Nephron progenitor cell (in vitro differentiated cells): ENCODE results near the gene BRICD5.
"Not testable (repeated sequence)": the region's sequence is repeated elsewhere in the genome, so short reads cannot be mapped to it uniquely, and the experiment has no call there.

Experiments used
- DNase-seq: peaks from one replicate; pipeline ENCODE4 v3.0.0; 2021
- H3K27ac Mint-ChIP-seq: 2 replicates; pipeline ENCODE4 v1.8.0; 2021; ENCODE audit warnings: mild to moderate bottlenecking, moderate library complexity, mixed read lengths
- H3K27me3 Mint-ChIP-seq: 2 replicates; pipeline ENCODE4 v1.8.0; 2021; ENCODE audit warnings: mild to moderate bottlenecking, low read depth, mixed read lengths; ENCODE audit not compliant: poor library complexity
- H3K36me3 Mint-ChIP-seq: 2 replicates; pipeline ENCODE4 v1.8.0; 2021; ENCODE audit warnings: low read depth, mixed read lengths
- H3K4me1 Mint-ChIP-seq: 2 replicates; pipeline ENCODE4 v1.8.0; 2021; ENCODE audit warnings: mixed read lengths
- H3K4me3 Mint-ChIP-seq: 2 replicates; pipeline ENCODE4 v1.8.0; 2021; ENCODE audit warnings: mild to moderate bottlenecking, moderate library complexity, mixed read lengths
- H3K9me3 Mint-ChIP-seq: 2 replicates; pipeline ENCODE4 v1.8.0; 2021; ENCODE audit warnings: mild to moderate bottlenecking, moderate library complexity, mixed read lengths
- TF ChIP-seq, protein P1 (sequence below): fragments of 200-600 bp; sonication (generic); IDR thresholded peaks from 2 replicates; pipeline ENCODE4 v1.5.0; 2021; ENCODE audit warnings: antibody characterized with exemption

The BRICD5 gene

DNA sequence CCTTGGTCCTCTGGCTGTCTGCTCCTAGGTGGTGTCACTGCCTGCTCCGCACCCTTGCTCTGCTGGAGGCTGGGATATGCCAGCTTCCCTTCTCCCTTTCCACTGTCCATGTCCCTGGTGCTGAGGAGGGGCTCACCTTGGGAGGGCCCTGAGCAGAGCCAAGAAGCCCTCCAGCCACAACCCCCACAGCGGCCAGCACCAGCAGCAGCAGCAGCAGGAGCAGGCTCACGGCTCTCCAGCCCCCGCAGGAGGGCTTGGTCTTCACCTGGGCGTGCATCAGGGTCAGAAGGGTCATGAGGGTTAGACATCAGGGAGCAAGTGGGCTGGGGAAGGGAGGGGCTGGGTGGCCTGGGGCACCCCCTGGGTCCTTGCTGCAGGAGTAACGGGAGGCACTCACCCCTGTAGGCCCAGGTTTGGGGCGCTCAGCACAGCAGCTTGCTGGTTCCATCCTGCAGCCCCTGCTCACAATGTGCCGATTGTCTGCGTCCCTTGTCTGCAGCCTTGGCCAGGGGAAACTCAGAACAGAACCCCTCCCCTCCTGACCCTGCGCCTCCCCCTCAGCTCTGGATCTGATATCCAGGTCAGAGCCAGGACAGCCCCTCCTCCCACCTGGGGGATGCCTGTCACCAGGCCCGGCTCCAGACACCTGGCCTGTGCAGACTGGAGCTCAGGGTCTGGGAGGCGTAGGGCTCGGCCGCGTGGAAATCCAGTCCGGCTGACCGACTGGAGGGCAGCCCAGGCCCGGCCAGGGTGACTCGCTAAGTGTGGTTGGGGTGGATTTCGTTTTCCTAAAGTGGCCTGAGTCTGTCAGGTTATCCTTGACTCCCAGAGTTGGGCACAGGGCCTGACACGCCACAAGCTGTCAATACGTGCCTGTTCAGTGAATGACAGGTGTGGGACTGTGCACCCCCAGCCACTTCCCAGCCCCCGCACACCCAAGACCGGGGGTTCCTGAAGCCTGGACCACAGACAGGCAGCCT lies at the start of gene BRICD5:
Gene BRICD5, minus strand, starts transcription at position 478 of the 980 bp plus-strand sequence. Its CDS starts 30 bp downstream, at position 448.
- peak within 1 kb of the TSS; percentile 23 for H3K4me3 Mint-ChIP-seq
- TF ChIP-seq, protein P1, sequence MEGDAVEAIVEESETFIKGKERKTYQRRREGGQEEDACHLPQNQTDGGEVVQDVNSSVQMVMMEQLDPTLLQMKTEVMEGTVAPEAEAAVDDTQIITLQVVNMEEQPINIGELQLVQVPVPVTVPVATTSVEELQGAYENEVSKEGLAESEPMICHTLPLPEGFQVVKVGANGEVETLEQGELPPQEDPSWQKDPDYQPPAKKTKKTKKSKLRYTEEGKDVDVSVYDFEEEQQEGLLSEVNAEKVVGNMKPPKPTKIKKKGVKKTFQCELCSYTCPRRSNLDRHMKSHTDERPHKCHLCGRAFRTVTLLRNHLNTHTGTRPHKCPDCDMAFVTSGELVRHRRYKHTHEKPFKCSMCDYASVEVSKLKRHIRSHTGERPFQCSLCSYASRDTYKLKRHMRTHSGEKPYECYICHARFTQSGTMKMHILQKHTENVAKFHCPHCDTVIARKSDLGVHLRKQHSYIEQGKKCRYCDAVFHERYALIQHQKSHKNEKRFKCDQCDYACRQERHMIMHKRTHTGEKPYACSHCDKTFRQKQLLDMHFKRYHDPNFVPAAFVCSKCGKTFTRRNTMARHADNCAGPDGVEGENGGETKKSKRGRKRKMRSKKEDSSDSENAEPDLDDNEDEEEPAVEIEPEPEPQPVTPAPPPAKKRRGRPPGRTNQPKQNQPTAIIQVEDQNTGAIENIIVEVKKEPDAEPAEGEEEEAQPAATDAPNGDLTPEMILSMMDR, result no peak
- no peaks in the 10 kb centered on the region for H3K27me3 Mint-ChIP-seq
- peaks cover 53% of the 10 kb centered on the region for H3K4me1 Mint-ChIP-seq
- peaks cover 12% of the 10 kb centered on the region for H3K36me3 Mint-ChIP-seq
- no peak for DNase-seq
- peak within 1 kb of the TSS; percentile 32 for H3K27ac Mint-ChIP-seq
- no peaks in the 10 kb centered on the region for H3K9me3 Mint-ChIP-seq

DNA sequence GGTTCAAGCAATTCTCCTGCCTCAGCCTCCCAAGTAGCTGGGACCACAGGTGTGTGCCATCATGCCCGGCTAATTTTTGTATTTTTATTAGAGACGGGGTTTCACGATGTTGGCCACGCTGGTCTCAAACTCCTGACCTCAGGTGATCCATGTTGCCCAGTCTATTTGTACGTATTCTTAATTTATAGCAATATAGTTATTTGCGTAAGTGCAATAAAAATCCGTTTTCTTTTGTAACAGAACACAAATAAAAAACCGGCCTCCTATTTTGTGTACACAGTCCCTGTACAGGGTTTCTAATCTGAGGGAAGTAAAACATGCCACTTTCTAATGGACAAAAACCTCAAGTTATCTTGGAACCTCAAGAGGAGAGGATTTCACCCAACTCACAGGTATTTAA lies 49.6 kb upstream of the BRICD5 start:
- peaks cover 27% of the 10 kb centered on the region for H3K4me1 Mint-ChIP-seq
- DNase-seq, result no peak
- no peak overlapping the region for H3K4me3 Mint-ChIP-seq
- TF ChIP-seq, protein P1, result no peak
- no peaks in the 10 kb centered on the region for H3K9me3 Mint-ChIP-seq
- H3K27me3 Mint-ChIP-seq, result no peaks in the 10 kb centered on the region
- H3K27ac Mint-ChIP-seq, result no peak overlapping the region
- peaks cover 91% of the 10 kb centered on the region for H3K36me3 Mint-ChIP-seq

DNA sequence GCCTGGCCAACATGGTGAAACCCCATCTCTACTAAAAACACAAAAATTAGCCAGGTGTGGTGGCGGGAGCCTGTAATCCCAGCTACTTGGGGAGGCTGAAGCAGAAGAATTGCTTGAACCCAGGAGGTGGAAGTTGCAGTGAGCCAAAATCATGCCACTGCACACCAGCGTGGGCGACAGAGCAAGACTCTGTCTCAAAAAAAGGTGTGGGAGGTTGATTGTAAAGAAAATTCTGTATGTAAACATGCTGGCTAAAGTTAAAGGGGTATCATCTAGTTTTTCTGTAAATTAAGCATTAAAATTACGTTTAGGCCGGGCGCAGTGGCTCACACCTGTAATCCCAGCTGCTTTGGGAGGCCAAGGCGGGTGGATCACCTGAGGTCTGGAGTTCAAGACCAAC lies 47.9 kb upstream of the BRICD5 start:
- not testable (repeated sequence) for H3K9me3 Mint-ChIP-seq

GRCh38 chr16:2257726-2258125 lies 47.1 kb upstream of the BRICD5 start:
- TF ChIP-seq, protein P1, result no peak
- Mint-ChIP-seq H3K4me3 (no peak overlapping the region), H3K27me3 (no peaks in the 10 kb centered on the region), H3K4me1 (peaks cover 23% of the 10 kb centered on the region), H3K27ac (peak overlapping the region; percentile 54), H3K9me3 (no peaks in the 10 kb centered on the region), H3K36me3 (peaks cover 83% of the 10 kb centered on the region)
- DNase-seq, result no peak

More for the DNA sequence above, 47.9 kb upstream of the BRICD5 start:
- H3K27ac Mint-ChIP-seq, result peak overlapping the region; percentile 66
- not testable (repeated sequence) for H3K4me3 Mint-ChIP-seq, DNase-seq, H3K27me3 Mint-ChIP-seq
- H3K36me3 Mint-ChIP-seq, result peaks cover 83% of the 10 kb centered on the region
- peaks cover 15% of the 10 kb centered on the region for H3K4me1 Mint-ChIP-seq

DNA sequence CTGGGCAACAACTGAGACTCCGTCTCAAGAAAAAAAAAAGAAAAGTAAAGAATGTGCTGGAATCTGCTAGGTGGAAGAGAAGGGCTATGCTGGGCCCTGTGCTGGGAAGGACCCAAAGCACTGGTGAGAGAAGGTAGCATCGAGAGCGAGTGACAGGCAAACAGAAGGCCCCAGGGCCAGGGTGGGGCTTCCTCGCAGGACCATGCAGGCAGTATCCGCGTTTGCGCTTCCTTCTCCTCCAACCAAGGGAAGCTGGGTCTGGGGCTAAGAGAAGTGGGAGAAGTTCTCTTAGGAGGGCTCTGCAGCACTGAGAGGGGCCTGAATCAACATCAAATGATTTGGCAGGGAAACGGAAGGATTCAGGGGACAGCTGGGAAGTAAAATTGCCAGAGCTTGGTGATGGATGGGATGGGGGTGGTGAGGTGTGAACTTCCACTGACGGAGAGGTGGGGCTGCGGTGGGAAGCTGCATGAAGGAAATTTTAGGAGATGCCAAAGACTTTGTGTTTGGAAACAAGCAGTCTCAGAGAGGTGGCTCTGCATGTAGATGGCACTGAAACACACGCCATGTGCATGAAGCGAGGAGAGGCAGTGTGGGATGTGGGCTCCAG lies 46.0 kb upstream of the BRICD5 start:
- Mint-ChIP-seq H3K9me3 (no peaks in the 10 kb centered on the region), H3K27me3 (no peaks in the 10 kb centered on the region), H3K27ac (peak overlapping the region; percentile 89), H3K4me3 (no peak overlapping the region), H3K36me3 (peaks cover 73% of the 10 kb centered on the region), H3K4me1 (peaks cover 26% of the 10 kb centered on the region)
- no peak for DNase-seq
- TF ChIP-seq, protein P1, result no peak

DNA sequence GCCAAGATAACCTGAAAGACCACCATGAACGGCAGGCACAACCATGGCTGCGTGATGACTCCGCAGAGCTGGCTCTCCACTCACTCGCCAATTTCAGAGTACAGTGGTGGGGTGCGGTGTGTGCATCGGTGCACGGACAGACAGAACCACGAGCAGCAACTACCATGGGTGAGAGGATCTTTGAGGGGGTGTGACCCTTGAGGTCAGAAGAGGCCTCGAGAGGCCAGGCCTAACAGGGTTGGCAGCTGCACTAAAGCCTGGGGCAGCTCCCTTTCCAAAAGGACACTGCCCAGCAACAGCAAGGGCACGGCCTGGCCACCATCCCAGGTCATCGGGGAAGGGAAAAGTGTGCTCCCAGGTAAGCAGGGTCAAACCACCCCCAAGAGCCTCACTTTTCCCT lies 42.6 kb upstream of the BRICD5 start:
- no peak for DNase-seq

More for the DNA sequence above, 42.6 kb upstream of the BRICD5 start:
- TF ChIP-seq, protein P1, result no peak
- H3K36me3 Mint-ChIP-seq, result peaks cover 43% of the 10 kb centered on the region
- H3K4me1 Mint-ChIP-seq, result peaks cover 37% of the 10 kb centered on the region
- peak overlapping the region; percentile 78 for H3K27ac Mint-ChIP-seq
- H3K9me3 Mint-ChIP-seq, result no peaks in the 10 kb centered on the region
- no peak overlapping the region for H3K4me3 Mint-ChIP-seq
- H3K27me3 Mint-ChIP-seq, result no peaks in the 10 kb centered on the region
